ENCODE data around the gene XPNPEP3.

XPNPEP3 gene

GRCh38 chr22:40928657-40929056 is 71.7 kb downstream of the XPNPEP3 start:
- in situ Hi-C loops (cut with HindIII; ENCODE audit: low sequenced_read_pairs): no loop called here

- in situ Hi-C loops (cut with HindIII; ENCODE audit: low sequenced_read_pairs): no loop called here
Measured at GRCh38 chr22:40932396-40932795, 75.4 kb downstream of the XPNPEP3 start.

DNA sequence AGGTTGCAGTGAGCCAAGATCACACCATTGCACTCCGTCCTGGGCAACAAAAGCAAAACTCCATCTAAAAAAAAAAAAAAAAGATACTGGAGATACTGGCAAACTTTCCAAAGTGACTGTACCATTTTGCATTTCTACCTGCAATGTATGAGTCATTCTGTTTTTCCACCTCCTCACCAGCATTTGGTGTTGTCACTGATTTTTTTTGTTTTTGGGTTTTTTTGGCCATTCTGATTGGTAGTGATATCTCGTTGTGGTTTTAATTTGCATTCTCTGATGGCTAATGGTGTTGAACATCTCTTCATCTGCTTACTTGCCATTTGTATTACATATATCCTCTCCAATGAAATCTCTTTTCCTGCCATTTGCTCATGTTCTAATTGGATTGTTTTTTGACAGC is 82.3 kb downstream of the XPNPEP3 start:
- in situ Hi-C loops (cut with HindIII; ENCODE audit: low sequenced_read_pairs): no loop called here

GRCh38 chr22:40950962-40951794 is 94.2 kb downstream of the XPNPEP3 start, which contains the start of gene RBX1:
Gene RBX1, plus strand, starts transcription at chr22:40951378. Its CDS starts 21 bp downstream, at chr22:40951399.
- in situ Hi-C loops (cut with HindIII; ENCODE audit: low sequenced_read_pairs): no loop called here

GRCh38 chr22:40951795-40952605 is 95.1 kb downstream of the XPNPEP3 start:
- in situ Hi-C loops (cut with HindIII; ENCODE audit: low sequenced_read_pairs): no loop called here

DNA sequence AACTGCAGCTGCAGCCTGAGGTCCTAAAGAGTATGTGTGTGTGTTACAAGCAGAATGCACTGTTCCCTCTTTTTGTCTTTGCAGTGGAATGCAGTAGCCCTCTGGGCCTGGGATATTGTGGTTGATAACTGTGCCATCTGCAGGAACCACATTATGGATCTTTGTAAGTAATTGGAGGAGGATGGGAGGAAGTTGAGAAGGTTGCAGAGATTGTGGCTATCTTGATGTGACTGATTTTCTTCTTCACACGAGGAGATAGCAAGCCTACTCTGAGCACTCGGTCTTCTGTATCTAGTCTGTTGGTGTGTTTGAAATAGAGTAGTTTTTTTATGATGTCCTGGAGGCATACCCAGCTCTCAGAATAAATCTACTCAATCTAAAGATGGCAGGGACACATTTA is 96.5 kb downstream of the XPNPEP3 start:
- in situ Hi-C loops (cut with HindIII; ENCODE audit: low sequenced_read_pairs): no loop called here

GRCh38 chr22:40954113-40954512 is 97.2 kb downstream of the XPNPEP3 start:
- in situ Hi-C loops (cut with HindIII; ENCODE audit: low sequenced_read_pairs): no loop called here

DNA sequence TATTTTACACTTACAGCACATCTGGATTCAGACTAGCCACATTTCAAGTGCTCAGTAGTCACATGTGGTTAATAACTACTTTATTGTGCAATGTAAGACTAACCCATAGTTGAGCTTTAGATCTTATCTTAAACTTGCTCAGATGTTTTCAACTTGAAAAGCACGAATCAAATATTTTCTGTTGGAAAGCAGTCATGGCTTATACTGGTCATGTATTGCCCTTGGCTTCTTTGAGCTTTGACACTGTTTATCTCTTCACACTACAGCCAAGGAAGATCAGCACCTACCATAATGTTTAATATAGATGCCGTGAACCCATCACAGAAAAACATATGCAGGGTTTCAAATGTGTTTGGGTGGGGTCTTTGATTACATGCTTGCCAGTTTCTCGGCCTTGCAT is 98.6 kb downstream of the XPNPEP3 start:
- in situ Hi-C loops (cut with HindIII; ENCODE audit: low sequenced_read_pairs): no loop called here

GRCh38 chr22:40957601-40958000 is 100.7 kb downstream of the XPNPEP3 start:
- in situ Hi-C loops (cut with HindIII; ENCODE audit: low sequenced_read_pairs): no loop called here

DNA sequence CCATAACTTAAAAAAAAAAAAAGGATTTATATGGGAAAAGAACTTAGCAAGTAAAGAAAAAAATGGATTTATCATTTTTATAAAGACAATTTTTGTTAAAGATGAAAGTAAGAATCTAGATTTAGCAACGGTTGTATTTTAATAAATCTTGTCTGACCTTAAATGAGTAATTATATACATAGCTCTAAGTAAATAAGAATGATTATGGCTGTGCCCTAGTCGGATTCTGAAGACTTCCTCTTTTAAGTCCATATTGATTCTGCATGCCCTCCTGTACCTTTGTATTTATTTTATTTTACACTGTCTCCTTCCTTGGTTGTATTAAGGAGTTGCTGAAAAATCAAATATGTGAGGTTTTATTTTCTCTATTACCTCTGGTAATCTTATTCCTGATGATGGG is 101.4 kb downstream of the XPNPEP3 start:
- in situ Hi-C loops (cut with HindIII; ENCODE audit: low sequenced_read_pairs): no loop called here

GRCh38 chr22:40960145-40960544 is 103.2 kb downstream of the XPNPEP3 start:
- in situ Hi-C loops (cut with HindIII; ENCODE audit: low sequenced_read_pairs): no loop called here

- in situ Hi-C loops (cut with HindIII; ENCODE audit: low sequenced_read_pairs): no loop called here
Measured at GRCh38 chr22:40965936-40966725, 109.2 kb downstream of the XPNPEP3 start.

- in situ Hi-C loops (cut with HindIII; ENCODE audit: low sequenced_read_pairs): no loop called here
Measured at GRCh38 chr22:40966726-40967085, 109.8 kb downstream of the XPNPEP3 start.

- in situ Hi-C loops (cut with HindIII; ENCODE audit: low sequenced_read_pairs): no loop called here
Measured at GRCh38 chr22:40967111-40967760, 110.3 kb downstream of the XPNPEP3 start.

DNA sequence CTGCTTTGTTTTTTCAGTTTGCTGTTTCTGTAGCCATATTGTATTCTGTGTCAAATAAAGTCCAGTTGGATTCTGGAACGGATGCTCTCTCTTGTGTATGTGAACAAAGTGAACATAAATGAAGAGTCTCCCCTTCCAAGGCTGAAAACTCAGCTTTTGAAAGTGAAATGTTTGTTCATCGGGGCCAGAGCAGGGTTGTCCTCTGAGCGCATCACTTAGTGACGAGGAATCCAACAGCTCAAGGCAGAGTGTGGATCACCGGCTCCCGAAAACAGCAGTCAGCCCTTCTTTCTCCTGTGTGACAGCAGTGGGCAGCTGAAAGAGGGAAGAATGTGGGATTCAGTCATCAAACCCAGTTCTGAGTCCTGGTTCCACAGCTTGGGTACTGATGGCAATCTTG is 115.6 kb downstream of the XPNPEP3 start:
- in situ Hi-C loops (cut with HindIII; ENCODE audit: low sequenced_read_pairs): no loop called here

DNA sequence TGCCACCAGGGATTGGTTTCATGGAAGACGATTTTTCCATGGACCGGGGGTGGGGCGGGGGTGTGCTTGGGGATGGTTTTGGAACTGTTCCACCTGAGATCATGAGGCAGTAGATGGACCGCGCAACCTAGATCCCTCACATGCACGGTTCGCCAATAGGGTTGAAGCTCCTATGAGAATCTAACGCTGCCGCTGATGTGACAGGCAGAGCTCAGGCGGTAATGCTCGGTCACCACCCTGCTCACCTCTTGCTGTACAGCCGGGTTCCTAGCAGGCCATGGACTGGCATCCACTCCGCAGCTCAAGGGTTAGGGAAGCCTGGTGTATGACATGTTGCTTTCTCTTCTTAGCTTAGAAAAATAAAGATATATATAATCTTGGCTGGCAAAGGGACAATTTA is 116.2 kb downstream of the XPNPEP3 start:
- in situ Hi-C loops (cut with HindIII; ENCODE audit: low sequenced_read_pairs): no loop called here

DNA sequence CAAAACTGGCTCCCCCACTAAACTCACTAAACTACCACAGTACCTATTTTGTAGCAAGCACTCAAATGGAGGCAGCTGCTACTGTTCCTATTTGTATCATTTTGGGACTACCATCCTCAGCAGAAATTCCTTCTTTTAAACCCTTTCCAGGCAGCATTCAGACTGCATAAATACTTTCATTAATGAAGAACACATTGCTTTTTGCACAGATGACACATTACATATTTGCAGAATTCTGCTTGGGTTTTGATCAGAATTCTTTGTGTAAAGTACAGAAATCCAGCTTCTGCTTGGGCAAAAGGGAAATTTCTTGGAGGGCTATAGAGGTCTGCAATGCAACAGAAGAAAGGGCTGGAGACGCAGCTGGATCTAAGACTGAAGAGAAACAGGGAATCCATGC is 118.4 kb downstream of the XPNPEP3 start:
- in situ Hi-C loops (cut with HindIII; ENCODE audit: low sequenced_read_pairs): no loop called here

DNA sequence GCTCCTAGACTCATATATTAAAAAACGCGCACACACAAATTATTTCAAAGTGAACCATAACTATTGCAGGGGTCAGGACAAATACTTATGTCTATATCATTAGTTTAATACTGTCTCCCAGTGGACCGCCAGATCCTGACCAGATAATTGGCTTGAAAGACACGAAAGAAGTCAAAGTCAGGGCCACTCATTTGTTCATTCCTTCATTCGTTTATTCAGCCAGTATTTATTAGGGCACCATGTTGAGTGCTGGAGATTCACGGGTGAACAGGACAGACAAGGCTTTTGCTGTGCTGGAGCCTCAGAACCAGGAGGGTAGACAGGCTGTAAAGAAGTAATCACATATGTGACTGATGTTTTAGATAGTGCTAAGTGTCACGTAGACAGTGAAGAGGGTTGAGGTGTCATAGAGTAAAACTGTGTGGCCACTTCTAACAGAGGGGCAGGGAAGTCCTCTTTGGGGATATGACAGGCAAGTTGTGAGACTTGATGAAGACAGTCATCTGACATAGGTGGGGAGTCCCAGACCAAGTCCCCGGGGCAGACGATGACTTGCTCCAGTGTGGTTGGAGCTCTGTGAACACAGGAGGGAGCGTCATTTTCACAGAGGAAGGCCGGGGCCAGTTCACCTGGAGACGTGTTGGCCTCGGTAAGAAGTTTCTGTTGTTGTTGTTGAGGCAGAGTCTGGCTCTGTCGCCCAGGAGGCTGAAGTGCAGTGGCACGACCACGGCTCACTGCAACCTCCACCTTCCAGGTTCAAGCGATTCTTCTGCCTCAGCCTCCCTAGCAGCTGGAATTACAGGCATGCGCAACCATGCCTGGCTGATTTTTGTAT is 120.1 kb downstream of the XPNPEP3 start:
- in situ Hi-C loops (cut with HindIII; ENCODE audit: low sequenced_read_pairs): no loop called here

- in situ Hi-C loops (cut with HindIII; ENCODE audit: low sequenced_read_pairs): no loop called here
Measured at GRCh38 chr22:40979198-40979597, 122.2 kb downstream of the XPNPEP3 start.

DNA sequence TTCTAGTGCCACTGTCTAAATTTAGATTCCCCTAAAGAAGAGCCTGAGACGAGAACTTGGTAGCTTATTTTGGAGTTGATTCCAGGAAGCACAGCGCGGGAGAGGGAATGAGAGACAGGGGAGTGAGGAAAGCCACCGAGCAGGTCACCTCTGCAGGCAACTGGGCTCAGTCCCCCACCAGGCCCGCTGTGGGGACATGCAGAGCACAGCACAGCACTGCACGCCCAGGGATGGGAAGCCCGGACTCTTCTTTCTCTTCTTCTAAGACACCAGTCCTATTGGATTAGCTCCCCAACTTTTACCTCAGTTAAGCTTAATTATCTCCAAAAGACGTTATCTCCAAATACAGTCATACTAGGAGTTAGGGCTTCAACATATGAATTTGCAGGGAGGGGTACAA is 122.9 kb downstream of the XPNPEP3 start:
- in situ Hi-C loops (cut with HindIII; ENCODE audit: low sequenced_read_pairs): loop anchor here (5.0 kb wide), 1 partner anchor 172 kb away; no protein-coding TSS in a partner anchor

All from endothelial cell of hepatic sinusoid (primary cell).